DOHH2 (cell line): ENCODE measurements around the gene TBC1D20.

ENCODE experiments used
- EZH2phosphoT487 ChIP-seq: fragments of 200-600 bp; sonication (generic); IDR thresholded peaks from 2 replicates; pipeline ENCODE4 v1.6.1; 2017; ENCODE audit warnings: borderline replicate concordance, mild to moderate bottlenecking, antibody characterized with exemption, low read length, moderate library complexity, mixed read lengths
- TF ChIP-seq, protein P1 (sequence below): fragments of 200-600 bp; sonication (generic); IDR thresholded peaks from one replicate; pipeline ENCODE4 v1.5.1; 2014; ENCODE audit warnings: antibody characterized with exemption, mild to moderate bottlenecking, low read depth, low read length; ENCODE audit not compliant: poor library complexity, severe bottlenecking

GRCh38 chr20:458776-459175 lies 3.6 kb downstream of the TBC1D20 start:
- no peak for TF ChIP-seq EZH2phosphoT487
- TF ChIP-seq, protein P1, sequence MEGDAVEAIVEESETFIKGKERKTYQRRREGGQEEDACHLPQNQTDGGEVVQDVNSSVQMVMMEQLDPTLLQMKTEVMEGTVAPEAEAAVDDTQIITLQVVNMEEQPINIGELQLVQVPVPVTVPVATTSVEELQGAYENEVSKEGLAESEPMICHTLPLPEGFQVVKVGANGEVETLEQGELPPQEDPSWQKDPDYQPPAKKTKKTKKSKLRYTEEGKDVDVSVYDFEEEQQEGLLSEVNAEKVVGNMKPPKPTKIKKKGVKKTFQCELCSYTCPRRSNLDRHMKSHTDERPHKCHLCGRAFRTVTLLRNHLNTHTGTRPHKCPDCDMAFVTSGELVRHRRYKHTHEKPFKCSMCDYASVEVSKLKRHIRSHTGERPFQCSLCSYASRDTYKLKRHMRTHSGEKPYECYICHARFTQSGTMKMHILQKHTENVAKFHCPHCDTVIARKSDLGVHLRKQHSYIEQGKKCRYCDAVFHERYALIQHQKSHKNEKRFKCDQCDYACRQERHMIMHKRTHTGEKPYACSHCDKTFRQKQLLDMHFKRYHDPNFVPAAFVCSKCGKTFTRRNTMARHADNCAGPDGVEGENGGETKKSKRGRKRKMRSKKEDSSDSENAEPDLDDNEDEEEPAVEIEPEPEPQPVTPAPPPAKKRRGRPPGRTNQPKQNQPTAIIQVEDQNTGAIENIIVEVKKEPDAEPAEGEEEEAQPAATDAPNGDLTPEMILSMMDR: no peak
